ENCODE measurements around the gene FICD. TPM values are rescaled to one million over a fixed set of nuclear protein-coding genes. Genes with fewer than 3 reads are reported as not detected.

The FICD gene
- total and polyA plus RNA-seq, 2 donors = 3.3 to 3.6 TPM

DNA sequence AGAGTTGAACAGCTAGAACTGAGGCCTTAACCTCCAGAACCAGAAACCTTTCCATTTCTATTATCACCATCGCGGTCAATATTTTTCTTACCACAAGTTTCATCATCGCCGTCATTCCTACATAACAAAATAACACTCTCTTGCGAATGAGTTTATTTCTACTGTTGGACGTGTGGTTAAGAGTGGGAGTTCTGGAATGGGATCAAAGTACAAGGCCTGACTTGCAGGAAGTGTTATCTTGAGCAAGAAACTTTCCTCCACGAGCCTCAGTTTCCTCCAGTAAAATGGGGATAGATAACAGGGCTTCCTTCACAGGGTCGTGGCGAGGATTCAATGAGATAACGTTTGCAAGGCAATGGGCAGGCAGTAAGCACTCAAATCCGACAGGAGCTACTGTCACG lies 45.2 kb downstream of the FICD start:
- WGBS = under 1% methylated on average over 12 of the region's 12 CpGs
- DNase-seq (ENCODE audit: extremely low spot score) = no peak
- H3K27ac ChIP-seq (ENCODE audit: low read depth) = no peak overlapping the region
- peaks cover 3% of the 10 kb centered on the region for H3K36me3 ChIP-seq (ENCODE audit: insufficient read depth)
- peak overlapping the region; percentile 94 for H3K4me3 ChIP-seq (ENCODE audit: low read depth, low read length)
- no peaks in the 10 kb centered on the region for H3K4me1 ChIP-seq (ENCODE audit: insufficient read depth)

DNA sequence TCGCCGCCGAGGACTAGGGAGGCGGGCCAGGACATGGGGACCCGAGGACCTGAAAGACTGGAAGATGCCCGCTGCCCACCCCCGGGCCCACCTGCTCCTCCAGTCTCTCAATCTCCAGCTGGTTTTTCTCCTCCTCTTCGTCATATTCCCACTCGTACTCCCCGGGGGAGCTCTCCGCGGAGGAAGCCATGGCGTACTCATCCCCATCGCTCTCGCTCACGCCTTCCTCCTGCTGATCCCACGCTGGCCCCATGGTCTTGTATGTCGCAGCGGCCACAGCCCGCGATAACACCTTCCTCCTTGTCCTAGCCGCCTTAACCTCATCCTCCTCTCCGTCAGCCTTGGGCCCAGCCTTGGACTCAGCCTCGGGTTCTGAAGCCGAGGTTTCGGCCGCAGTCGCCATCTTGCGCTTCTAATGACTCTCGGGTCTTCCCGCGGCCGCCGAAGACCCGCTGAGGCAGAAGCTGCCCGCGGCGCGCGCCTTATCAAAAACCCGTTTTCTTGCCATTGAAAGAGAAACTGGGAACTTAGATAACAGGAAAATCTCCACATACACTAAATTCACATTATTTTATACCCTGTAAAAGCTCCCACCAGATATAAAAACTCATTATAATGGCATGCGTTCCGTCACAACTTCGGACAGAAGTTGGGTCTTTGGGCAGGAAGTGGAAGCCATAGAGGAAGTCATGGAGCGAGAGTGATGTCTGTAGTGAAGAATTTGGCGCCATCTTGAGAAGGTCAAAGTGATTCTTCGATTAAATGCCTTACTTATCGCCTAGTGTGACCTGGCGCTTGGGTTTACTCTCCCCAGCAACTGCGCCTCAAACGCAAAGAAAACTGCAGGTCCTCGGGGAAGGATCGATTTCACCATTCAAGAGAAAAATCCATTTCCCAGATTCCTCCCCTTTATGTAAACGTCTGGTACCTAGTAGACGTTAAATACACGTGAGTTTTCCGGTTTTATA lies 46.0 kb downstream of the FICD start, which contains the start of gene SART3:
Gene SART3 (minus strand): TSS at position 422 of the 968 bp plus-strand sequence. CDS start 19 bp downstream, at position 403.
- H3K36me3 ChIP-seq (ENCODE audit: insufficient read depth) = peaks cover 3% of the 10 kb centered on the region
- WGBS = under 1% methylated on average over 57 of the region's 57 CpGs
- no peaks in the 10 kb centered on the region for H3K4me1 ChIP-seq (ENCODE audit: insufficient read depth)
- peak; percentile 85 for DNase-seq (ENCODE audit: extremely low spot score)
- peak within 1 kb of the TSS; percentile 94 for H3K4me3 ChIP-seq (ENCODE audit: low read depth, low read length)
- peak within 1 kb of the TSS; percentile 55 for H3K27ac ChIP-seq (ENCODE audit: low read depth)

DNA sequence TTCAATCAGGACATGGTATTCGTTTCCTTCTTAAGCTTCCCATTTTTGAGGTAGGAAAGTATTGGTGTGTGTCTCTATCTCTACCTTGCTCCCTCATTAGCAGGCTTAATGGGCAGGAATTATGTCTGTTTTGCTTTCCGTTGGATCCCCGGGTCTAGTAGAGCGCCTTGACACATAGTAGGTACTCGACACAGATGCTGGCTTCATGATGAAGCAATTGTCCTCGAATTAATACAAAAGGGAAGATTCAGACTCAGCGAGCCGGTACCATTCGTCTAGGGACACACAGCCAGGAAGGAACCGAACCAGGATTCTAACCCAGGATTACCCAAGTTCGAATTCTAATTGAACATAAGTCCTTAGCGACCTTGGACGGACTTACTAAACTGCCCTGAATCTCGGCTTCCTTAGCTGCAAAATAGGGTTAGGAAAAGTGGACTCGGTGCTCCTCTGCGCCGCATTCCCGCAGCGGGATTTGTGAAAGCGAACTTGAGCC lies 46.8 kb downstream of the FICD start:
- peak; percentile 37 for DNase-seq (ENCODE audit: extremely low spot score)
- Histone ChIP-seq H3K4me1 (ENCODE audit: insufficient read depth) (no peaks in the 10 kb centered on the region), H3K27ac (ENCODE audit: low read depth) (no peak overlapping the region), H3K4me3 (ENCODE audit: low read depth, low read length) (peak overlapping the region; percentile 2), H3K36me3 (ENCODE audit: insufficient read depth) (peaks cover 3% of the 10 kb centered on the region)
- under 1% methylated on average over 20 of the region's 20 CpGs for WGBS

DNA sequence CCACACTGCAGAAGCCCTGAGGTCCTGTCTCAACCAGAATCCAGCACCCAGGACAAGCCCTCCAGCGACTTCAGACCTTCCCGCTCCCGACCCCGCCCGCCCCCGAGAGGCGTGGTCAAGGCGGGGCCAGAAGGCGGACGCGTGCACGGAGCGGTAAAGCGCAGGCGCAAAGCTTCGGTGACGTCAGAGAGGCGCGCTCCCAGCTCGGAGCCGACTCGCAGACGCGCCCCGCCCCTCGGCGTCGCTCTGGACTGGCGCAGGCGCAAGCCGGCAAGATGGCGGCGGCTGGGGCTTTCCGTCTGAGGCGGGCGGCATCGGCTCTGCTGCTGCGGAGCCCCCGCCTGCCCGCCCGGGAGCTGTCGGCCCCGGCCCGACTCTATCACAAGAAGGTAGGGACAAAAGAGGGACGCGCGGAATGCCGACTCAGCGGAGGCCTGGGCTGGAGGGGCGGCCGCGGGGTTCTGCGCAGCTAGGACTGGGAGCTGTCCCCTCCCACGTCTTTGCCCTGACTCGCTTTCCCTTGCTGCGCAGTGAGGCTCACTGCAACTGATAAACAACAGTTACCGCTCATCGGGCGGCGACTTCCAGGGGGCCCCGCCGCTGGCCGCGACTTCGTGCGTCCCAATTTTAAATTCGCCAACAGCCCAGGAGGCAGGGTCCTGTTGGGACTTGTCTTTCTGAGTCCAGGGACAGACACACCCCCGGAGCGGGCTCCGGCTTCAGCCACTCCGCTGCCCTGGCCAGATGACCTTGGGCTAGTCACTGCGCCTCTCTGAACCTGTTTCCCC lies 47.5 kb downstream of the FICD start, which contains the start of gene ISCU:
Gene ISCU (plus strand): TSS at position 249 of the 788 bp plus-strand sequence. CDS start 27 bp downstream, at position 276.
- peak within 1 kb of the TSS; percentile 71 for H3K4me3 ChIP-seq (ENCODE audit: low read depth, low read length)

DNA sequence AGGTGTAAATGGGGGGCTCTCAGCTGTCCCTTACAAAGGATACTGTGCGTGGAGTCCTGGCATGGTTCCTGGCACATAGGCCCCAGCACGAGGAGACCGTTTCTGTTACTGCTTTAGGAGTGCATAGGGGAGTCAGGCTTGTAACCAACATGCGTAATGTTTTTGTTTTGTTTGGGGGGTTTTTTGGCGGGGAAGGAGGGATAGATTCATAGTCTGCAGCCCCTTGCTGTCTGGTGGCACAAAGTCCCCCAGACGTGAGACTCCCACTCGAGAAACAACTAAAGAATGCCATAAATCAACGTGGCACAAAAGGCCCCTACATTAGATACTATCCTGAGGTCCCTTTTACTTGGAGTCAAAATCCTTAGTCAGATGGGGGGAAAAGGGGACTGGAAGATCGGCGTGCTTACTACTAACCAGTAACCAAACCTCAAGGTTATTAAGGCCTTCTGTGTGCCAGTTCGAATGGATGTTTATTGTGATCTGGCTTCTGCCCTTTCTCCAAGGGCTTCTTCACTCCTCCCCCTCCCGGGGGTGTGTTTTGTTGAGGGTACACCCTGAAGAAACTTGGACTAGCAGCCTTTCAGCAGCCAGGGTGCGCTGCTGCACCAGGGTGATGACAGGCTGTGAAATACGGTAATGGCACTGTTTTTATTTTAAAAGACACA lies 48.2 kb downstream of the FICD start:
- Histone ChIP-seq H3K27ac (ENCODE audit: low read depth) (peak overlapping the region; percentile 95), H3K4me1 (ENCODE audit: insufficient read depth) (no peaks in the 10 kb centered on the region)
- WGBS = under 1% methylated on average over 14 of the region's 14 CpGs

More for the DNA sequence above, 47.5 kb downstream of the FICD start, which contains the start of gene ISCU:
- Histone ChIP-seq H3K4me1 (ENCODE audit: insufficient read depth) (no peaks in the 10 kb centered on the region), H3K36me3 (ENCODE audit: insufficient read depth) (peaks cover 3% of the 10 kb centered on the region), H3K27ac (ENCODE audit: low read depth) (peak within 1 kb of the TSS; percentile 95)
- WGBS = under 1% methylated on average over 72 of the region's 72 CpGs
- DNase-seq (ENCODE audit: extremely low spot score) = peak; percentile 92

DNA sequence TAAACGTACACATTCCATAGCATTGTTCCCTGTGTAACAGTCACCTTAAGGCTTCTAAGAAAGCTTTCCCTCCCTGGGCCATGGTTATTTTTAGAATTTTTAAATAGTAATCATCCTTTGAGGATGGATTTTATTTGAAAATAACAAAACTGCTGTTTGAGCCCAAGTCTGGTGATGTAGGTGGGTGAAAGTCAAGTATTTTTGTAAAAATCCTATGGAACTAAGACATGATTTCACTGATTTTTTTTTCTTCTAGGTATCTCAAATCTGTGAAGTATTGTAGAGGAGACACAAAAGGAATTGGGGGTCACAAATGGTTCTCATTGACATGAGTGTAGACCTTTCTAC lies 48.7 kb downstream of the FICD start:
- no peak overlapping the region for H3K27ac ChIP-seq (ENCODE audit: low read depth)
- WGBS = 0% methylated on average over 1 of the region's 1 CpG

More for the DNA sequence above, 48.2 kb downstream of the FICD start:
- Histone ChIP-seq H3K4me3 (ENCODE audit: low read depth, low read length) (peak overlapping the region; percentile 71), H3K36me3 (ENCODE audit: insufficient read depth) (peaks cover 3% of the 10 kb centered on the region)
- DNase-seq (ENCODE audit: extremely low spot score) = peak; percentile 50

DNA sequence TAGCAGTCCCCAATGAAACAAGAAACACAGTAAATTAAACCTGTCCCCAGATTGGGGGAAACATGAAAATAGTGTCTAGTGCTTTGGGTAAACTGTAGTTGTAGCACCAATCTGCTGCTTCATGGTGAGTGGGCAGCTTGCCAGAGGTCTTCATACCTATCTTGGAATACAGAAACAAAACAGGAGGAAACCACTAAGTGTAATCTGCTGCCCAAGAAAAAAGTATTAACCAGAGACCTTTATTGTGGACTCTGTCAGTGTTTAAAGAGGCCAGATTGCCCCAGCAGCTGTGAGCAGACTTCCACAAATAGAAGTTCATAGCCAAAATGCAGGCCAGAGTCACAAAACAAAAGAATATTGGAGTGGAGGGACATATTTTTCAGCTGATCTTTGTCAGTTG lies 49.6 kb downstream of the FICD start:
- Histone ChIP-seq H3K27ac (ENCODE audit: low read depth) (no peak overlapping the region), H3K4me3 (ENCODE audit: low read depth, low read length) (no peak overlapping the region), H3K4me1 (ENCODE audit: insufficient read depth) (no peaks in the 10 kb centered on the region), H3K36me3 (ENCODE audit: insufficient read depth) (peaks cover 5% of the 10 kb centered on the region)
- no peak for DNase-seq (ENCODE audit: extremely low spot score)

More for the DNA sequence above, 48.7 kb downstream of the FICD start:
- no peak overlapping the region for H3K4me3 ChIP-seq (ENCODE audit: low read depth, low read length)
- H3K36me3 ChIP-seq (ENCODE audit: insufficient read depth) = peaks cover 5% of the 10 kb centered on the region
- no peaks in the 10 kb centered on the region for H3K4me1 ChIP-seq (ENCODE audit: insufficient read depth)
- DNase-seq (ENCODE audit: extremely low spot score) = no peak

DNA sequence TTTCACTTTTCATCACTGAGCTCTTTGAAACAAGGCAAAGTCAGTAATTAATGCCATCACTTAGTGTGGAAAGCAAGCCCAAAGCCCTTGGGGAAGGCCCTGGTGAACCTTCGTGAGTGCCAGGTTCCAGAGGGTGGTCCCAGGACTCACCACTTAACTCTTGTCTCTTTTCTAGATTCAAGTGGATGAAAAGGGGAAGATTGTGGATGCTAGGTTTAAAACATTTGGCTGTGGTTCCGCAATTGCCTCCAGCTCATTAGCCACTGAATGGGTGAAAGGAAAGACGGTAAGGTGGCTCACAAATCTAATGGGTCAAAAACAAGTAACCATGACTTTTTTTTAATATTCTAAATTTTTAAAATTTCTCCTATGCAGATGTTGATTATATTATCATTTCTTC lies 50.1 kb downstream of the FICD start:
- Histone ChIP-seq H3K4me3 (ENCODE audit: low read depth, low read length) (no peak overlapping the region), H3K36me3 (ENCODE audit: insufficient read depth) (peaks cover 5% of the 10 kb centered on the region), H3K4me1 (ENCODE audit: insufficient read depth) (no peaks in the 10 kb centered on the region), H3K27ac (ENCODE audit: low read depth) (no peak overlapping the region)
- WGBS = 93% methylated on average over 3 of the region's 3 CpGs
- no peak for DNase-seq (ENCODE audit: extremely low spot score)

DNA sequence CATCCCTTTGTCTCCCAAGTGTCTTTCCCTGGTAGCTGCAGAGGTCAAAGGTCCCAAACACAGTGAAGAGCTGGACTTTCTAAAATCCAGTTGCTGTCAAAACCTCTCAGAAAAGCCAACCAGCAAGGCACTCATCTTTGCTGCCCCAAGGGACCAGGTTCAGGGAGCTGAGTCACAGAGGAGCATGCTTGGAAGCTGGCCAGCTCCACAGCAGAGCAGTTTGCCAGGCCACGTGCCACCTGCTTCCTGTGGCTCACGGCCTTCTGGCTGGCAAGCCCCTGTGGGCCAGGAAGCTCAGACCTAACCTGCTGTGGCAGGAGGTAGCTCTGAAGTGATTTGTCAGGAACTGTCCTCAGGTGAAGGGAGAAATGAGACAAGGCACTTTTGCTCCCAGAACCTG lies 50.9 kb downstream of the FICD start:
- no peaks in the 10 kb centered on the region for H3K4me1 ChIP-seq (ENCODE audit: insufficient read depth)
- H3K27ac ChIP-seq (ENCODE audit: low read depth) = no peak overlapping the region
- peaks cover 5% of the 10 kb centered on the region for H3K36me3 ChIP-seq (ENCODE audit: insufficient read depth)
- no peak overlapping the region for H3K4me3 ChIP-seq (ENCODE audit: low read depth, low read length)
- WGBS = 21% methylated on average over 2 of the region's 2 CpGs
- no peak for DNase-seq (ENCODE audit: extremely low spot score)

DNA sequence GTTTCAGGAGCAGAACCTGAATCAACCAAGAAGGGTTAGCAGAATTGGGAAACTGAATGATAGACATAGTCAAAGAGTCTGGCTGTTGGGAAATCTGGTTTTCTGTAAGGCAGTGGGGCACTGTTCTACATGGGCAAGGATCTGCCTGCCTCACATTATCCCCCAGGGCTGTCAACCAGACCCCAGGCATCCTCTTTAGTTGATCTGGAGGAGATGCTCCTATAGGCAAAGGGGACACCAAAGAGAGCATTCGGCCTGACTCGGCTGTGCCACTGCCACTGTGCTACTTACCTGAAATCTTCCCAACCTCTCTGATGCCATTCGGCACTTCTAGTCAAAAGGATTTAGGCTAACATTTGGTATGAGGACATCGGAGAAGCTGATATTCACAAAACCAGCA lies 51.4 kb downstream of the FICD start:
- no peaks in the 10 kb centered on the region for H3K4me1 ChIP-seq (ENCODE audit: insufficient read depth)
- H3K4me3 ChIP-seq (ENCODE audit: low read depth, low read length) = no peak overlapping the region
- 90% methylated on average over 4 of the region's 4 CpGs for WGBS
- no peak overlapping the region for H3K27ac ChIP-seq (ENCODE audit: low read depth)
- no peak for DNase-seq (ENCODE audit: extremely low spot score)
- H3K36me3 ChIP-seq (ENCODE audit: insufficient read depth) = peaks cover 5% of the 10 kb centered on the region

DNA sequence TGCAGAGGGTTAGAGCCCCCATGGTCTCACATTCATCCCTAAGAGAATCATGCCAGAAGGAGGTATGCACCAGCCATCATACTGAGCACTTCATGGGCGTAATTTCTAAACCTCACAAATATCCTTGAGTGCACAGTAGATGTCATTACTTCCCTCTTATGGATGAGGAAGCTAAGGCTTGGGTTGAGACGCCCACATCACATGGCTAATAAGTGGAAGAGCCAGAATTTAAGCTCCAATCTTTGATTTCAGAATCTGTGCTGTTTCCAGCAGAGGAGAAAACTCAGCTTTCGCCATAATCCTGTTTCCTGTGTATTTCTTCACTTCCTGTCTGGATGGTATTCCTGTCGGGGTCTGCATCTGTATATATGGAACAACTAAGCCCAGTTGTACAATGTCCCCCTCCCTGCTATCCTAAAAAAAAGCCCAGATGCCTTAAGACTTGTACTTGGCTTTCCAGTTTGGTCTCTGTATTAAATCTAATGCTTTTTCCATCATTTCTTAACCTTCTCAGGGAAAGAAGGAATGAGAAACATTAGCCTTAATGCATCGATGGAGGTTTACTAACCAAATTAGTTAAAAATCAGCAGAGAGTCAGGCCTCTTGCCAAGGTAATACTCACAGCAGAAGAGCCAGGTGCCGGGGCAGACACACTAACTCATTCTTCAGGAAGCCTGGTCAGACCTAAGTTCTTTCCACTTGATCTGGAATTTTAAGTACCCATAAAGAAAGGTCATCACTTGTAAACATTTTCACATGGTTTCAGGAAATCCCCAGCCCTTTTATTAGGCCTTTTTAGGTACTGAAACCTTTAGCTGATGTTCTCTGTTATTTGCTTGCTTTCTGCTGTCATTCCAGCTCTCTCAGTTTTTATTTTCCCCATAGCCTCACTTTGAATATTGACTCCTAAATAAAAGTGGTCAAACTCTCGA lies 52.6 kb downstream of the FICD start:
- Histone ChIP-seq H3K4me3 (ENCODE audit: low read depth, low read length) (no peak overlapping the region), H3K36me3 (ENCODE audit: insufficient read depth) (peaks cover 5% of the 10 kb centered on the region), H3K4me1 (ENCODE audit: insufficient read depth) (no peaks in the 10 kb centered on the region), H3K27ac (ENCODE audit: low read depth) (no peak overlapping the region)
- WGBS = 36% methylated on average over 7 of the region's 7 CpGs
- DNase-seq (ENCODE audit: extremely low spot score) = no peak

DNA sequence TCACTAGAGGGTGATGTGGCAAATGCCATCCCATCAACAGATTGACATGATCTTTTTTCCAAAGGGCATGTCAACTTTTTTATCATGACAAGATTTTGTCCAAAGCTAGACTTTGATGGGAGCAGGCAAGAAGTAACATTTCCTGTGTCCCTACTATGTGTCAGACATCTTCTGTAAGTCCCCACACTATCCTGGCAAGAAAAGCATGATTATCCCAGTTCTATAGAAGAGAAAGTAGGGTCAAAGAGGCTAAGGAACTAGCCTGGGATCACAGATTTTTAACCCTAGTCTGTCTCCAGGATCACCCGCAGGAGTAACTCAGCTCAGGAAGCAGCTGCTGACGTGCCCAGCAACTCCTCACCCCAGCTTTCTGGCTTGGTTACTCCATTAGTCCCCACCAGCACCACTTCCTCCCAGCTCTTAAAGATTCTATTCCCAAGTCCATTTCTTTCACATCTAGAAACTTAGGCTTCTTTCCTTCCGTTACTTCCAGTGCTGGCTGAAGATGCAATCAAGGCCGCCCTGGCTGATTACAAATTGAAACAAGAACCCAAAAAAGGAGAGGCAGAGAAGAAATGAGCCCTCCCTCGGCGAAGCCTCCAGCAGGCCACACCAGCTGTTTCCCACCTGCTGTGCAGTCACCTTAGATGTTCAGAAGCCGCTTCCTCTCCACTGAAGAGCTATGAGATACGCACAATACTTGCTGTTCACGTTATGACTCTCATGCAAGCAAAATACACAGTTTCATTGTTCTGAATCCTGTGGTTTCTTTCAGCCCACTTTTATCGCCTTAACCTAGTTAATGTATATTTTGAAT lies 53.5 kb downstream of the FICD start:
- H3K4me3 ChIP-seq (ENCODE audit: low read depth, low read length) = no peak overlapping the region
- no peak for DNase-seq (ENCODE audit: extremely low spot score)
- H3K4me1 ChIP-seq (ENCODE audit: insufficient read depth) = no peaks in the 10 kb centered on the region
- WGBS = 65% methylated on average over 10 of the region's 10 CpGs
- H3K27ac ChIP-seq (ENCODE audit: low read depth) = no peak overlapping the region
- H3K36me3 ChIP-seq (ENCODE audit: insufficient read depth) = peaks cover 5% of the 10 kb centered on the region
